GM19025 (cell line): ENCODE measurements around the gene STUB1.
"Not testable (repeated sequence)": the region's sequence is repeated elsewhere in the genome, so short reads cannot be mapped to it uniquely, and the experiment has no call there.

ENCODE experiments used
- ATAC-seq: cut with Tn5 transposase; IDR thresholded peaks from one replicate; pipeline ENCODE4 v1.9.1; 2021; ENCODE audit warnings: mild to moderate bottlenecking, low read depth, moderate library complexity; ENCODE audit not compliant: unreplicated experiment

STUB1 gene

DNA sequence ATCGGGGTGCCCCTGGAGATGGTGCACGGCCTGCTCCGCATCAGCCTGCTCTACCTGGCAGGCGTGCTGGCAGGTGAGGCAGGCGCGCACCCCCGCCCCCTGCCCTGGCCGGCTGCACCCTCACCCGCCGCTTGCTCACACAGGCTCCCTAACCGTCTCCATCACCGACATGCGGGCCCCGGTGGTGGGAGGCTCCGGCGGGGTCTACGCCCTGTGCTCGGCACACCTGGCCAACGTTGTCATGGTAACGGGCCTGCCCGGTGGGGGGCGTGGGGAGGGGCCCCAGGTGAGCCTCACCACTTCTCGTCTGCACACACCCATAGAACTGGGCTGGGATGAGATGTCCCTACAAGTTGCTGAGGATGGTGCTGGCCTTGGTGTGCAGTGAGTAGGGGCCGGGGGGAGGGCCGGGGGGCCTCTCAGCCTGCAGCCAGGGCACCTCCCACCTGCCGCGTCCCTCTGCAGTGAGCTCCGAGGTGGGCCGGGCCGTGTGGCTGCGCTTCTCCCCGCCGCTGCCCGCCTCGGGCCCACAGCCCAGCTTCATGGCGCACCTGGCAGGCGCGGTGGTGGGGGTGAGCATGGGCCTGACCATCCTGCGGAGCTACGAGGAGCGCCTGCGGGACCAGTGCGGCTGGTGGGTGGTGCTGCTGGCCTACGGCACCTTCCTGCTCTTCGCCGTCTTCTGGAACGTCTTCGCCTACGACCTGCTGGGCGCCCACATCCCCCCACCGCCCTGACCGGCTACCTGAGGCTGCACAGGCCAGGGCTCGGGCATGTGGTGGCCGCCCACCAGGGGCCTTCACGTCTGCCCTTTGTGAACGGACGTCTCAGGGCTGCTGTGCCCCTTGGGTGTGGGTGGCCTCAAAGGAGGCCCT is 2.7 kb upstream of the STUB1 start:
- ATAC-seq, result no peak

- ATAC-seq, result no peak
Measured at GRCh38 chr16:678209-678857, 1.9 kb upstream of the STUB1 start.

DNA sequence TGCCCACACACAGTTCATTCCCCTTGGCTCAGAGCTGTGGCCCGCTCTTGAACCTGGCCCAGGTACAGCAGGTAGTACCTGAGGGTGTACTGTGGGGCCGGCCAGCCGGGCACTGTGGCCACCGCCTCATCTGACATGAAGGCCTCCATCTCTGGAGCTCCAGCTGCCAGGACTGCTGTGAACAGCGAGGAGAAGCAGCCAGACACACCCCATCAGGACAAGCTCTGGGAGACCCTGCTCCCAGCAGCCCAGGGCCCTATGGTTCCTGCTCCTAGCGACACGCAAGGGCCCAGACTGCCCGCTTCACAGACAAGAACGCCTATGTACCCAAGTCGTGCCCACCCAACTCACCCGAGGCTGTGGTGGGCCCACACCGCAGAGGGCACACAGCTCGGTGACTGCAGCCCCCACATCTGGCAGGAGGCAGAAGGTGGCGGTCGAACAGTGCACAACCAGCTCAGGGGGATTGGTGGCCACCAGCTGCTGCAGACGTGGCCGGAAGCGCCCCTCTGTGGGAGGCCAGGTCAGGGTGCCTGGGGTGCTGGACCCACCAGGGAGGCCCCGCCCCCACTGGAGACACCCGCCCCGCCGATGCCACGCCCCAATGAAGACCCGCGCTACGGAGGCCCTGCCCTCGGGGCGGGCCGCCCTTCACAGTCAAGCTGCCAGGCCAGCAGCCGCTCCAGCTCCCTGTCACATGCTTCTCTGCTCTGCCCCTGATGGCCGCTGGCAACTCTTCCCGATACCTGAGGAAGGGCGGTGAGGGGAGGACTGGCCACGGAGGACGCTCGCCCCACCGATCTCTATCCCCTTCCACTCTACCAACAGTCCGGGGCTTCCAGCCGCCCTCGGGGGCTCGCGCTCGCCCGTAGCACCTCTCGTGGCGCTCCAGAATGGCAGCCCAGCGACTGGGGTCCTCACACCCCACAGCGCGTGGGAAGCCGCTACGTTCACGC is 1.1 kb upstream of the STUB1 start:
- no peak for ATAC-seq

DNA sequence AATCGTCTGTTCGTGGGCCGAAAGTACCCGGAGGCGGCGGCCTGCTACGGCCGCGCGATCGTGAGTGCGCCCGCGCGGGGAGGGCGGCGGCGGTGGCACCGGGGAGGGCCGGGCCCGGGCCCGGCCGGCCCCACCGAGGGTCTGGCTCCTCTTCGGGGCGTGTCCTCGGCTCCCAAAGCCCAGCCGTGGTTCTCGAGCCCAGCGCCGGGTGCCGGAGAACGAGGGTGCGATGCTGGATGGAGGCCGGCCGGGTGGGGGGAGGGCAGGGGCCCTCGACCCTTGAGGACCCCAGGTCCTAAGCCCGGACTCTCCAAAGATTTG is 375 bp downstream of the STUB1 start:
- no peak for ATAC-seq

GRCh38 chr16:680967-681745 is 946 bp downstream of the STUB1 start:
- ATAC-seq, result no peak

DNA sequence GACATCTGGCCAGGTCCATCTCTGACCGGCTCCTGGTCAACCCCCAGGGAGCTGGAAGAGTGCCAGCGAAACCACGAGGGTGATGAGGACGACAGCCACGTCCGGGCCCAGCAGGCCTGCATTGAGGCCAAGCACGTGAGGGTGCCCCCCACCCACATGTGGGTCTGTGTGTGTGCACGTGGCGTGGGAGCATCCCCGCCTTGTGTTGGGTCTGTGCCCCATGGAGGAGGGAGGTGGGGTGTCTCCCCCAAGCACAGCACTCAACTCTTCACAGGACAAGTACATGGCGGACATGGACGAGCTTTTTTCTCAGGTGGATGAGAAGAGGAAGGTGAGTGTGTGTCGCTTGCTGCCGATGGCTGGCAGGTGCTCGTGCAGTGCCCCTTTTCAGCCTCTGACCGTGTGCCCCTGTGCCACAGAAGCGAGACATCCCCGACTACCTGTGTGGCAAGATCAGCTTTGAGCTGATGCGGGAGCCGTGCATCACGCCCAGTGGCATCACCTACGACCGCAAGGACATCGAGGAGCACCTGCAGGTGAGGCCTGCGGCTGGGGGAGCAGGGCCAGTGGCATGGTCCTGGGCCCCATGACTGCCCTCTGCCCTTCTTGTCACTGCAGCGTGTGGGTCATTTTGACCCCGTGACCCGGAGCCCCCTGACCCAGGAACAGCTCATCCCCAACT is 1.7 kb downstream of the STUB1 start:
- no peak for ATAC-seq

GRCh38 chr16:682493-683395 is 2.5 kb downstream of the STUB1 start:
- ATAC-seq, result no peak

DNA sequence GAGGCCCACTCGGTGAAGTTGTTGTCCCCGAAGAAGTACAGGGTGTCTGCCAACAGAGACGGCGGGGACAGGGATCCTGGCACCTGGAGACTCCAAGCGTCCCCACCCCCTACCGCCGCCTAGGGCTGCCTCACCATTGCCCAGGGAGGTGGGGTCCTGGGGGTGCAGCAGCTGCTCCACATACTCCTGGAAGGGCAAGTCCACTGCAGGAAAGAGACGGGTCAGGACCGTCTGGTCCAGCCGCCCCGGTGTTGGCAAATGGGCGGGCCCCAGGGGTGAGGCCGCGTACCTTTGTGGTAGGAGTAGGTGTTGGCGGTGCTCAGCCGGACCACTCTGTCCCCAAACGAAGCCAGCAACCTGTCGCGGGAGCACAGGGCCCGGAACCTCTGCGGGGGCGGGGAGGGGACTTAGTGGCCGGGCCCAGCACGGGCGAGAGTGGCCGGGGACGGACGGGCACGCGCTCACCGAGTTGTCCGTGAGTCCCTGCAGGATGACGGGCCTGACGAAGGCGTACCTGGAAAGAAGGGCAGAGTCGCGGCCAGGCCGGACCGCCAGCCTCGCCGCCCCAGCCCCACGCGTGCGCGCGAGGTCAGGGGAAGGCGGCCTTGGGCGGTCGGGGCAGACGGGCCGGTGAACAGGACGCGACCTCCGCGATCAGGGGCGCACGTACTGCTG is 3.3 kb downstream of the STUB1 start:
- ATAC-seq, result no peak

DNA sequence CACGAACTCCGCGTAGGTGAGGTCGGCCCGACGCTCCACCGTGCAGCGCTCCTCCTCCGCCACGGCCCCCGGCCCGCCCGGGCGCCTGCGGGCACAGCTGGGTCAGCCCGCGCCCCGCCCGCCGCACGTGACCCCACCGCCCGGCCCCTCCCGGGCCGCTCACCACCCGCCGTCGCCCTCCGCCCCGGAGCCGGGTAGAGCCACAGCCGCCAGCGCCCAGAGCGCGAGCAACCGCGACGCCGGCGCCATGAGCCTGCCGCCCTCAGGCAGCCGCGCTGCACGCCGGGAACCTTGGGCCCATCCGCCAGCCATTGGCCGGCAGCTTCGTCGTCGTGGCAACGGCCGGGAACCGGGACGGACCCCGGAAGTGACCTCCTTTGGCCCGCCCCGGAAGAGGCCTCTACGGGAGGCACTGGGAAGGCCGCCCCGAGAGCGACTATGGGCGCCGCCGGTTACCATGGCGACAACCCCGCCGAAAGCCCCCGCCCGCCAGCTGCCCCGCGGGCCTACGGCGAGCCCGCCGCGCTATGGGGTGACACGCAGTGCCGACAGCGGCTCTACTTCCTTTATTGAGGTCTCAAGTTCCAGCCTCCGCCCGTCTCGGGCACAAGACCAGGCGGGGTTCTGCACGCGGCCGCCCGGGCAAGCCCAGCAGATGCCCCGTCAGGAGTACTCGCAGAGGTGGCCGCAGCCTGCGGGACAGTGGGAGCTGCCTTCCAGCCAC is 4.0 kb downstream of the STUB1 start, which contains the start of gene JMJD8:
TSS of gene JMJD8 (minus strand) at position 264 of the 724 bp plus-strand sequence. CDS start at position 249, 15 bp downstream.
- ATAC-seq, result peak; percentile 70

GRCh38 chr16:684961-685696 is 4.9 kb downstream of the STUB1 start:
- no peak for ATAC-seq

DNA sequence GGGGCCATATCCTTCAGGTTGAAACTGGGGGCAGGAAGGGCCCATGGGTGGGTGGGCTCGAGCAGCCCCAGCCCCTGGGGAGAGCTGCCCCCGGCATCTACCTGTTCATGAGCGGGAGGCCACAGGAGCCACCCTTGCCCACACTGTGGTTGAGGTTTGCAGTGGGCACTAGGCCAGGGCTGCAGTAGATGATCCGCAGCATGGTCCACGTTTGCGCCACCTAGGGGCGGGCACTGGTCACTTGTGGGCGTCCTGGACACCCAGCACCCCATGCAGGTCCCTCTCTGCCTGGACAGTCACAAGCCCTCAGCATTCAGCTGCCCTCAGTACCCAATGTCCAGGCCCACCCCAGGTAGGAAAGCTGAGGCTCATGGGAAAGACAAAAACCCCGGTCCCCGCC is 5.8 kb downstream of the STUB1 start:
- ATAC-seq, result no peak

GRCh38 chr16:686459-687260 is 6.5 kb downstream of the STUB1 start:
- ATAC-seq, result no peak

- no peak for ATAC-seq
Measured at GRCh38 chr16:687499-687898, 7.3 kb downstream of the STUB1 start.

- no peak for ATAC-seq
Measured at GRCh38 chr16:689175-689897, 9.1 kb downstream of the STUB1 start.

DNA sequence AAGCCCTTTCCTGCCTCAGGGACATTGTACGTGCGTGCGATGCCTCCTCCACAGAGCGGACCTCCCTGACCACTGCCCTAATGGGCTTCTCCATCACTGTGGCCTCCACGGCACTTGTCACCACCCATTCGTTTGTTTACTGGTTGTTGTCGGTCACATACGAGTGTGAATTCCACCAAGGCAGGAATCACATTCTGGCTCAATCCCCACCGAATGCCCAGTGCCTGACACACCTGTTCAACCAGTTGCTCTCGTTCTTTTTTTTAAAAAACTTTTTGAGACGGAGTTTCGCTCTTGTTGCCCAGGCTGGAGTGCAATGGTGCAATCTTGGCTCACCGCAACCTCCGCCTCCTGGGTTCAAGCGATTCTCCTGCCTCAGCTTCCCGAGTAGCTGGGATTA is 11.0 kb downstream of the STUB1 start:
- not testable (repeated sequence) for ATAC-seq
